DMS79 treated with DMSO at 0.1 percent for 48 hours (cell line): Measurements from ENCODE around the gene CTNNA3.
"Not testable (repeated sequence)": the region's sequence is repeated elsewhere in the genome, so short reads cannot be mapped to it uniquely, and the experiment has no call there.

Experiments used
- DNase-seq: peaks from one replicate; lab custom pipeline; 2025; lab: John Stamatoyannopoulos, UW

CTNNA3 gene

GRCh38 chr10:67246066-67246555 is 449.9 kb downstream of the CTNNA3 start:
- DNase-seq, result no peak

- DNase-seq, result no peak
Measured at GRCh38 chr10:67242528-67242927, 453.5 kb downstream of the CTNNA3 start.

DNA sequence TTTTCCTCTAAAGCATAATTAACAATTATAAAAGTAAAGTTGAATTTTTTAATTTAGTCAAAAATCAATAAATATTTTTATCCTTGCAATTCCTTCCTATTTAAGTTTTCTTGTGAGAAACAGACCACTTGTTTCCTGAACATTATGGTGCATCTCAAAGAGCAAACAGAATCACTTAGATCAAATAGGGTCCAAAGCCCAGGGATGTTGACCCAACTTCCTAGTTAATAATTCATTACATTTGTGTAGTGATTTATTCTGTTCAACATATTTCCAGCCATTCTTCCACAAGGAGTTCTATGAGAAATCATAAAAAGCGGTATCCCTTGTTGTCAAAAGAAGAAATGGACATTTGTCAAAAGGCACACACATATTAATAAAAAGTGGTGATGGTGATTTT is 454.5 kb downstream of the CTNNA3 start:
- no peak for DNase-seq

DNA sequence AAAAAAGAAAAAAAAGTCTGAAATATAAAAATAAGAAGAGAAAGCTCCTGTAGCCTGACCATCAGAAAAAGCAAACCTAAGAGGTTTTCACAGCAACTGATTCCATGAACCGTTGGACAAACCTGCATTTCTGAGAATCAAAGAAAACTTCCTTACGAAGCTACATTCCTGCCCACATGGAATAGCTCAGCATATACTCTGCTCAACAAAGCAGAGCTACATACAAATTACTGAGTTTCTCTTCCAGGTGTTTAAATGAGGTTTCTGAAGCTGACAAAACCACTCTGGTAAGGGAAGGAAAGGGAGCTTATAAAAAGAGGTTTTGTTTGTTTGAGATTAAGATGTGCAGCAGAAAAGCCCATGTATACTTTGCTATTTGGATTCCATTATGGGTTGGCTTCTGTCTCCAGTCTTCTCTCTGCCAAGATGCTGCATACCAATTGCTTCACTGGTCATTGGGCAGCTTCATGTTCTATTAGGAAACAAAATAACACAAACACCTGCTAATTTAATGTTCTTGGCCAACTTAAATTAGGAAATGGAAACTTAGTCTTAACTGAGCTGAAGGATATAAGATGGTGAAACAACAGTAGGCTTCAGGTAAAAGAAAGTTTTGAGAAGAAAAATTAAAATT is 456.0 kb downstream of the CTNNA3 start:
- no peak for DNase-seq

DNA sequence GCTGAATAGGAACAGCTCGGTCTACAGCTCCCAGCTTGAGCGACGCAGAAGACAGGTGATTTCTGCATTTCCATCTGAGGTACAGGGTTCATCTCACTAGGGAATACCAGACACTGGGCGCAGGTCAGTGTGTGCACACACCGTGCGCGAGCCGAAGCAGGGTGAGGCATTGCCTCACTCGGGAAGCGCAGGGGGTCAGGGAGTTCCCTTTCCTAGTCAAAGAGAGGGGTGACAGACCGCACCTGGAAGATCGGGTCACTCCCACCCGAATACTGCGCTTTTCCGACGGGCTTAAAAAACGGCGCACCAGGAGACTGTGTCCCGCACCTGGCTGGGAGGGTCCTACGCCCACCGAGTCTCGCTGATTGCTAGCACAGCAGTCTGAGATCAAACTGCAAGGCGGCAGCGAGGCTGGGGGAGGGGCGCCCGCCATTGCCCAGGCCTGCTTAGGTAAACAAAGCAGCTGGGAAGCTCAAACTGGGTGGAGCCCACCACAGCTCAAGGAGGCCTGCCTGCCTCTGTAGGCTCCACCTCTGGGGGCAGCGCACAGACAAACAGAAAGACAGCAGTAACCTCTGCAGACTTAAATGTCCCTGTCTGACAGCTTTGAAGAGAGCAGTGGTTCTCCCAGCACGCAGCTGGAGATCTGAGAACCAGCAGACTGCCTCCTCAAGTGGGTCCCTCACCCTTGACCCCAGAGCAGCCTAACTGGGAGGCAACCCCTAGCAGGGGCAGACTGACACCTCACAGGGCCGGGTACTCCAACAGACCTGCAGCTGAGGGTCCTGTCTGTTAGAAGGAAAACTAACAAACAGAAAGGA is 465.1 kb downstream of the CTNNA3 start:
- DNase-seq, result not testable (repeated sequence)

- DNase-seq, result no peak
Measured at GRCh38 chr10:67225226-67225625, 470.8 kb downstream of the CTNNA3 start.

- no peak for DNase-seq
Measured at GRCh38 chr10:67224553-67224952, 471.4 kb downstream of the CTNNA3 start.

GRCh38 chr10:67222934-67223333 is 473.1 kb downstream of the CTNNA3 start:
- no peak for DNase-seq

DNA sequence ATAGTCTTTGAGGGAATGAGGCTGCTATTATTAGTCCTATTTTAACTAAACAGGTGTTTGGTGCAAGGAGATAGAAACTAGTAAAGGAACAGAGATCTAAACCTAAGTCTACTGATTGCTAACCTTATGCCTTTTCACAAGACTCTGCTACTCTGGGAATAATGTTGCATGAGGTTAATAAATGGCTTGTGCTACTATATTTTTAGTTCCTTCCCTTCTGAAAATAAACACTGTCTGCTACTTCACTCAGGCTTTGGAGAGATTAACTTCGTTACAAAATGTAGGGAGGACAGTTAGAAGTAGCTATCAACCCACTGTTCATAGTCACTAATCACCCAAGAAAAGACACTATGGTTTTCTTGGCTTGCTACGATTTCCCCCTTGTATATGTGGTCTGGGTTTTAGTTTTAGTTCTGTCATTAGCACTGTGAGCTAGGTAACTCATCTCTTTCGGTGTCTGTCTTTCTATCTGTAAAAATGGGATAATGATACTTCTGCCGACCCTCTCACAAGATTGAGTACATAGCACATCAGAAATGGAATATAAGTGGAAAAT is 474.0 kb downstream of the CTNNA3 start:
- no peak for DNase-seq

- no peak for DNase-seq
Measured at GRCh38 chr10:67211680-67212079, 484.3 kb downstream of the CTNNA3 start.

DNA sequence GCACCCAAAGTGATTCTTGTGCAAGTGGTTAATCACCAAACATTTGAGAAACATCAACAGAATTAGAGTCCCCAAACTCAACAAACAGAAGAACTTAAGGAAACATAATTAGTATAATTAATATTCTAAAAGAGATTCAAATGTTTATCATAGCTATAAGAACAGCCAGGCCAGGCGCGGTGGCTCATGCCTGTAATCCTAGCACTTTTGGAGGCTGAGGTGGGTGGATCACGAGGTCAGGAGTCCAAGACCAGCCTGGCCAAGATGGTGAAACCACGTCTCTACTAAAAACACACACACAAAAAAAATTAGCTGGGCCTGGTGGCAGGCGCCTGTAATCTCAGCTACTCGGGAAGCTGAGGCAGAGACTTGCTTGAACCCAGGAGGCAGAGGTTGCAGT is 488.1 kb downstream of the CTNNA3 start:
- DNase-seq, result not testable (repeated sequence)

- DNase-seq, result no peak
Measured at GRCh38 chr10:67200913-67201564, 495.0 kb downstream of the CTNNA3 start.

- no peak for DNase-seq
Measured at GRCh38 chr10:67175354-67175753, 520.6 kb downstream of the CTNNA3 start.

DNA sequence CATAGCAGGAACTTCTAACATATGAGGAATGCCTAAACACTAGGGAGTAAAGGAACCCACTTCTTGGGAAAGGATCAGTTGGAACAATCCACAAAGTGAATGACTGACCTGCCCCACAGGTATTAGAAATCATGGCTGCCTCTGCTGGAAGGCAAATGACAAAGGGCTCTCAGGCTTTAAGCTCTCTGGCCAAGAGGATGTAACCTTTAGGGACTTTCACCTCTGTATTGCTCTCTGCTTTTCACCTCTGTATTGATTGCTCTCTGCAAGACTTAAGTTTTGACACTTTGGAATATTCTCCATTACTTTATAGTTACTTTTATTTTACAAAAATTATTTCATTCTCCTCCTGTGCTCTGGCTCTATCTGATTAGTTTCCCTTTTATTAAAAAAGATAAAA is 522.2 kb downstream of the CTNNA3 start:
- DNase-seq, result no peak

- DNase-seq, result no peak
Measured at GRCh38 chr10:67171970-67172369, 524.0 kb downstream of the CTNNA3 start.

DNA sequence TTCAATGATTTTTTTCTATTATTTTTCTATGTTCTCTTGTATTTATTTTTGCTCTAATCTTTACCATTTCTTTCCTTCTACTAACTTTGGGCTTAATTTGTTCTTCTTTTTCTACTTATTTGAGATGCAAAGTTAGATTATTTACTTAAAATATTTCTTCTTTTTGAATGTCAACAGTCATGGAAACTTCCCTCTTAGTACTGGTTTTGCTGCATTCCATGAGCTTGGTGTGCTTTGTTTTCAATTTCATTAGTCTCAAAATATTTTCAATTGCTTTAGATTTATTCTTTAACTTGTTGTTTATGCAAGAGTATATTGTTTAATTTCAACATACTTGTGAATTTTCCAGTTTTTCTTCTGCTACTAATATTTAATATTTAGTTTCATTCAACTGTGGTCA is 539.8 kb downstream of the CTNNA3 start:
- no peak for DNase-seq

- no peak for DNase-seq
Measured at GRCh38 chr10:67151471-67151870, 544.5 kb downstream of the CTNNA3 start.

- no peak for DNase-seq
Measured at GRCh38 chr10:67144530-67144929, 551.5 kb downstream of the CTNNA3 start.

DNA sequence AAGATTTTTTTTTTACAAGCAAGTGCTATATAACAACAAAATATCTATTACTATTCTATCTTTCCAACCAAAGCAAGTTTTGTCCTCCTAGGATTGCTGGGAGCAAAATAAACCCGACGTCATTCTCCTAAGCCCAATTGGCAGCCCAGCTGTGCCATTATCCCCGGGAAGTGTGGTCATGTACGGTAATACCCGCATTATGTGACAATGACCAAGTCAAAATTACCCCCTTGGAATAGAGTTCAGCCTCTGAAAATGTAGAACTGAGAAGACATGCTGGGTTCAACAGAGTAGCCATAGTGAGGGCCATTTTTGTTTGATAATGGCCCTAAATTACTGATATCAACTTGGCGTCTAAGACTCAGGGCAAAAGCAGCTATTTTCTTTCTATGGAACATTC is 554.7 kb downstream of the CTNNA3 start:
- no peak for DNase-seq

DNA sequence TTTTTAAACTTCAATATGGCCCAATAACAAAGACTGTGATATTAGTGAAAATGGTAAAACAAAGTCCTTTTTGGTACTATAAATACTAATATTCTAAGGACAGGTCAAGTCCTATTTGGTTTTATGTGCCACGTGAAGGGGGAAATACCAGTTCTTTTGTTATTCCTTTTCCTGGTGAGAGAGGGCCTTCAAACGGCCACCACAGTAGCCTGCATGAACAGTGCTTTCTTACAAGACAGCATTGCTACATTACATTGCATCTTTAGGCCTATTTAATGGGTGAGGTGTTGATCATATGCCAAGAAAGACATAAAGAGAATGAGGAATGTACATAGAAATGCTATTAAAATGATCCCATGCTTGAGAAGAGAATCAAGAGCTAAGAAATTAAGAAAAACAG is 555.4 kb downstream of the CTNNA3 start:
- no peak for DNase-seq

DNA sequence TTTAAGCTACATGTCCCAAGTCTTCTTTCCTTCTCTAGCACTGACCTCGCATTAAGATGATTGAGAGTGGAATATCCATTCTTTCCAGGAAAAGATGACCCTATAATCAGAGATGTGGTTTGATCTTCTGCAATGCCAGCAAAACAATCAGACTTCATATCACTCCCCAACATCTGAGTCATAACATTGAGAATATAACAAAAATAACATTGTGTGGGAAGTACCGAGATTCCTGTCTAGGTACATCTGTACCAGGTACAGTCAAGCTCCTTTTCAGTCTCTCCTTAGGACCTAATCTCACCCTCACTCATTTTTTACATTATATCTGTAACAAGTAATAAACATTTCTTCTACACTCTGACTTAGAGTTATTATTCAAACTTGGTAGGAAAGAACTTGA is 568.6 kb downstream of the CTNNA3 start:
- no peak for DNase-seq

- DNase-seq, result no peak
Measured at GRCh38 chr10:67119651-67120050, 576.3 kb downstream of the CTNNA3 start.

- no peak for DNase-seq
Measured at GRCh38 chr10:67115972-67116371, 580.0 kb downstream of the CTNNA3 start.
